ENCODE measurements around the gene POLR2A. TPM values are rescaled to one million over a fixed set of nuclear protein-coding genes. Genes with fewer than 3 reads are reported as not detected.
"Not testable (repeated sequence)": the region's sequence is repeated elsewhere in the genome, so short reads cannot be mapped to it uniquely, and the experiment has no call there.

POLR2A gene
- total and polyA plus RNA-seq, 2 of the 13 experiments (the other 11 are each of a cell fraction or from before 2014, with no cell fraction given), result 17.8 to 18.3 TPM

GRCh38 chr17:7469843-7470242 is 14.3 kb upstream of the POLR2A start:
- POLR2A ChIA-PET, result interaction anchor here (1.0 to 1.7 kb wide), 2 partner anchors 14 to 25 kb away, joined by 4 to 5 read pairs; partner anchors contain the start of genes CHRNB1 and POLR2A
- in situ Hi-C loops (cut with HindIII; ENCODE audit: extremely low pct_ligation_motif_present, low pct_unique_long_range_greater_than_20kb); H3K9me3 ChIP-seq (ENCODE audit: low read length); H3K27me3 ChIP-seq (ENCODE audit: control insufficient read depth in 1 of 2, insufficient read depth in 2 of 2, low read length in 2 of 2); H3K4me2 ChIP-seq (ENCODE audit: low read depth, low read length); H3K27ac ChIP-seq (ENCODE audit: extremely low read length, insufficient read depth, low read length); BruUV-seq (replicated peaks); intact Hi-C loops (cut with micrococcal nuclease; ENCODE audit: unreplicated experiment); DNase-seq (ENCODE audit: low spot score); H3K9ac ChIP-seq (ENCODE audit: insufficient read depth, low read depth, low read length); ATAC-seq; H3K36me3 ChIP-seq (replicated peaks in 1 of 2; ENCODE audit: control insufficient read depth in 1 of 2, insufficient read depth in 2 of 2, low read length in 2 of 2); FAIRE-seq; H3K4me3 ChIP-seq (replicated peaks in 1 of 3; ENCODE audit: insufficient read depth in 1 of 3, low read depth in 2 of 3, low read length in 3 of 3); H2AFZ ChIP-seq (ENCODE audit: low read length); CTCF ChIA-PET (ENCODE audit: low intra/inter-chr PET ratio, low total read pairs): not testable (repeated sequence)
- 88% methylated on average over 12 of the region's 12 CpGs for WGBS (ENCODE audit: low lambda C conversion rate)
- Histone ChIP-seq H4K20me1 (ENCODE audit: insufficient read depth, low read length) (peaks cover 13% of the 10 kb centered on the region), H3K79me2 (ENCODE audit: insufficient read depth, low read length) (peaks cover 21% of the 10 kb centered on the region), H3K4me1 (ENCODE audit: insufficient read depth, low read length) (peaks cover 41% of the 10 kb centered on the region)
- TF ChIP-seq CEBPG (CRISPR knock-in tag; IDR thresholded peaks at IDR 0.05) (peak; percentile 65), CEBPB (IDR thresholded peaks at IDR 0.05; ENCODE audit: borderline replicate concordance, low read depth, low read length) (0 out of 2 replicates have a peak, but pooled peaks have one; percentile 11)

DNA sequence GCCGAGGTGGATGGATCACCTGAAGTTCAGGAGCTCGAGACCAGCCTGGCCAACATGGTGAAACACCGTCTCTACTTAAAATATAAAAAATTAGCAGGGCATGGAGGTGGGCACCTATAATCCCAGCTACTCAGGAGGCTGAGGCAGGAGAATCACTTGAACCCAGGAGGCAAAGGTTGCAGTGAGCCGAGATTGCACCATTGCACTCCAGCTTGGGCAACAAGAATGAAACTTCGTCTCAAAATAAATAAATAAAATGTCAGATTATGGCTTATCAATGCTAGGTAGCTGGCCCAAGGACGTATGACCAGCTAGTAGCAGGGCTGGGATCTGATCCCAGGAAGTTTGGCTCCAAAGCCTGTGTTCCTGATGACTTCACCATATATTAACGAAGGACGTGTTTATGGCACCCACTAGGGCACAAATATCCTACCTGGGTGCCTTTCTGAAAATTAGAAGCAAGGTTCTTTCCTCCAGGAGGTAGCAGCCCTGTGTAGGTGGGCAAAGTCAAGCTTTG is 13.7 kb upstream of the POLR2A start:
- POLR2A ChIA-PET, result interaction anchor here (1.0 to 1.7 kb wide), 2 partner anchors 14 to 25 kb away, joined by 4 to 5 read pairs; partner anchors contain the start of genes CHRNB1 and POLR2A
- Histone ChIP-seq H4K20me1 (ENCODE audit: insufficient read depth, low read length) (peaks cover 14% of the 10 kb centered on the region), H3K4me1 (ENCODE audit: insufficient read depth, low read length) (peaks cover 47% of the 10 kb centered on the region), H3K79me2 (ENCODE audit: insufficient read depth, low read length) (peaks cover 22% of the 10 kb centered on the region)
- H3K4me3 ChIP-seq (replicated peaks in 1 of 3; ENCODE audit: insufficient read depth in 1 of 3, low read depth in 2 of 3, low read length in 3 of 3); H3K9ac ChIP-seq (ENCODE audit: insufficient read depth, low read depth, low read length); DNase-seq (ENCODE audit: low spot score); BruUV-seq (replicated peaks); in situ Hi-C loops (cut with HindIII; ENCODE audit: extremely low pct_ligation_motif_present, low pct_unique_long_range_greater_than_20kb); H3K36me3 ChIP-seq (replicated peaks in 1 of 2; ENCODE audit: control insufficient read depth in 1 of 2, insufficient read depth in 2 of 2, low read length in 2 of 2); ATAC-seq; H3K4me2 ChIP-seq (ENCODE audit: low read depth, low read length); intact Hi-C loops (cut with micrococcal nuclease; ENCODE audit: unreplicated experiment); H3K27me3 ChIP-seq (ENCODE audit: control insufficient read depth in 1 of 2, insufficient read depth in 2 of 2, low read length in 2 of 2); CTCF ChIA-PET (ENCODE audit: low intra/inter-chr PET ratio, low total read pairs); H3K9me3 ChIP-seq (ENCODE audit: low read length); FAIRE-seq; H2AFZ ChIP-seq (ENCODE audit: low read length); H3K27ac ChIP-seq (ENCODE audit: extremely low read length, insufficient read depth, low read length): not testable (repeated sequence)
- 95% methylated on average over 7 of the region's 8 CpGs for WGBS (ENCODE audit: low lambda C conversion rate)

Measured in HepG2 (cell line).